Chondrocyte (in vitro differentiated cells): ENCODE data around the gene C1orf116. TPM values are rescaled to one million over a fixed set of nuclear protein-coding genes. Genes with fewer than 3 reads are reported as not detected.

Source experiments
- DNase-seq: peaks from one replicate; pipeline ENCODE4 v3.0.0; 2021; ENCODE audit warnings: mixed read lengths, low spot score
- H3K27ac Mint-ChIP-seq: one replicate; pipeline ENCODE4 v1.8.0; 2021; ENCODE audit warnings: mild to moderate bottlenecking, moderate library complexity, mixed read lengths; ENCODE audit not compliant: unreplicated experiment
- H3K27me3 Mint-ChIP-seq: 2 replicates; pipeline ENCODE4 v1.8.0; 2021; ENCODE audit warnings: low read depth, mixed read lengths
- H3K36me3 Mint-ChIP-seq: 2 replicates; pipeline ENCODE4 v1.8.0; 2021; ENCODE audit warnings: low read depth, mixed read lengths
- H3K4me1 Mint-ChIP-seq: 2 replicates; pipeline ENCODE4 v1.8.0; 2021; ENCODE audit warnings: low read depth, mild to moderate bottlenecking, mixed read lengths
- H3K4me3 Mint-ChIP-seq: one replicate; pipeline ENCODE4 v1.8.0; 2021; ENCODE audit warnings: mild to moderate bottlenecking, moderate library complexity, mixed read lengths; ENCODE audit not compliant: unreplicated experiment
- H3K9me3 Mint-ChIP-seq: 2 replicates; pipeline ENCODE4 v1.8.0; 2021; ENCODE audit warnings: low read depth, mixed read lengths
- total RNA-seq: library from RNA; stranded (reverse); gene quantifications from 3 replicates; pipeline ENCODE4 v1.2.1, GENCODE V29; 2021
- TF ChIP-seq, protein P1 (sequence below): fragments of 200-600 bp; sonication (generic); IDR thresholded peaks from 2 replicates; pipeline ENCODE4 v1.5.0; 2021; ENCODE audit warnings: antibody characterized with exemption, mild to moderate bottlenecking, moderate library complexity

The C1orf116 gene
- total RNA-seq, 1 donor from 2014 or later = 0.07 TPM

DNA sequence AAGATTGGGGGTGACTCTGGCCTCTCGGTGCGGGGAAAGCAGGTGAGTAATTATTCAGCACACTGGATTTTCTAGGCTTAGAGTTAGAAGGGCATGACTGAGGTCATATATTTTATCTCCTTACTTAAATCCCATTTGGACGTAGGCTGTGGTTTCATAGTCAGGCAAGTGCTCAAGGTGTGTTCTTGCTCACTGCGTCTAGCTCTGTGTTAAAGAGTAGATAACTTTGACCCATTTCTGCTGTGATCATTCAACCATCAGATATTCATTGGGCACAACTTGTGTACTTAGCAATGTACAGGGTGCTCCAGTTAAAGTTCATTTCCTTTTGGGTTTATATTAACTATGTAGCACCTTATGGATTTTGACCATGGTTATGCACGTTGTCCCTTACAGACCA is 35.1 kb upstream of the C1orf116 start:
- peaks cover 46% of the 10 kb centered on the region for H3K36me3 Mint-ChIP-seq
- no peak for DNase-seq
- H3K27ac Mint-ChIP-seq = no peak overlapping the region
- no peak overlapping the region for H3K4me3 Mint-ChIP-seq
- H3K4me1 Mint-ChIP-seq = no peaks in the 10 kb centered on the region
- H3K27me3 Mint-ChIP-seq = no peaks in the 10 kb centered on the region
- H3K9me3 Mint-ChIP-seq = no peaks in the 10 kb centered on the region
- TF ChIP-seq, protein P1, sequence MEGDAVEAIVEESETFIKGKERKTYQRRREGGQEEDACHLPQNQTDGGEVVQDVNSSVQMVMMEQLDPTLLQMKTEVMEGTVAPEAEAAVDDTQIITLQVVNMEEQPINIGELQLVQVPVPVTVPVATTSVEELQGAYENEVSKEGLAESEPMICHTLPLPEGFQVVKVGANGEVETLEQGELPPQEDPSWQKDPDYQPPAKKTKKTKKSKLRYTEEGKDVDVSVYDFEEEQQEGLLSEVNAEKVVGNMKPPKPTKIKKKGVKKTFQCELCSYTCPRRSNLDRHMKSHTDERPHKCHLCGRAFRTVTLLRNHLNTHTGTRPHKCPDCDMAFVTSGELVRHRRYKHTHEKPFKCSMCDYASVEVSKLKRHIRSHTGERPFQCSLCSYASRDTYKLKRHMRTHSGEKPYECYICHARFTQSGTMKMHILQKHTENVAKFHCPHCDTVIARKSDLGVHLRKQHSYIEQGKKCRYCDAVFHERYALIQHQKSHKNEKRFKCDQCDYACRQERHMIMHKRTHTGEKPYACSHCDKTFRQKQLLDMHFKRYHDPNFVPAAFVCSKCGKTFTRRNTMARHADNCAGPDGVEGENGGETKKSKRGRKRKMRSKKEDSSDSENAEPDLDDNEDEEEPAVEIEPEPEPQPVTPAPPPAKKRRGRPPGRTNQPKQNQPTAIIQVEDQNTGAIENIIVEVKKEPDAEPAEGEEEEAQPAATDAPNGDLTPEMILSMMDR = no peak

GRCh38 chr1:207067185-207067584 is 34.6 kb upstream of the C1orf116 start:
- Mint-ChIP-seq H3K9me3 (no peaks in the 10 kb centered on the region), H3K4me1 (no peaks in the 10 kb centered on the region), H3K27me3 (no peaks in the 10 kb centered on the region), H3K4me3 (no peak overlapping the region), H3K27ac (no peak overlapping the region), H3K36me3 (peaks cover 50% of the 10 kb centered on the region)
- DNase-seq = no peak
- TF ChIP-seq, protein P1 = no peak

- Mint-ChIP-seq H3K4me1 (no peaks in the 10 kb centered on the region), H3K27me3 (no peaks in the 10 kb centered on the region), H3K36me3 (peaks cover 51% of the 10 kb centered on the region), H3K27ac (no peak overlapping the region), H3K9me3 (no peaks in the 10 kb centered on the region), H3K4me3 (no peak overlapping the region)
- DNase-seq = no peak
- TF ChIP-seq, protein P1 = no peak
Observed at GRCh38 chr1:207064561-207064960, 32.0 kb upstream of the C1orf116 start.

DNA sequence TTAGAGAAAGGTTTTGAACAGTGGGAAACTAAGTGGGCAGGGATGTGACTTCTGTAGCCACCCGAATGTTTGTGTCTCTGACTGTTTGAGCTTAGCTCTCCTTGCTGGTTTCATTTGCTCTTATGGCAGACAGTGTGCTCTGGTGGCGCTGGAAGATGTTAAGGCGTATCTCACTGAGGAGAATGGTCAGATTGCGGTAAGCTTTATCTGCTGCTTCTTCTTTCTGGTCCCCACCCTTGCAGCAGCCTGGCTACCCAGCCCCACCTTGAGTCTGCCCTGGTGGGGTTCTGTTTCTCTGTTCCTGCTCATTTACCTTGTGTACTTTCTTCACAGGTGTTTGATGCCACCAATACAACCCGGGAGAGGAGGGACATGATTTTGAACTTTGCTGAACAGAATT is 30.5 kb upstream of the C1orf116 start:
- TF ChIP-seq, protein P1 = no peak
- no peaks in the 10 kb centered on the region for H3K4me1 Mint-ChIP-seq
- no peaks in the 10 kb centered on the region for H3K27me3 Mint-ChIP-seq
- H3K36me3 Mint-ChIP-seq = peaks cover 41% of the 10 kb centered on the region
- H3K9me3 Mint-ChIP-seq = no peaks in the 10 kb centered on the region
- no peak overlapping the region for H3K27ac Mint-ChIP-seq
- H3K4me3 Mint-ChIP-seq = no peak overlapping the region
- no peak for DNase-seq

DNA sequence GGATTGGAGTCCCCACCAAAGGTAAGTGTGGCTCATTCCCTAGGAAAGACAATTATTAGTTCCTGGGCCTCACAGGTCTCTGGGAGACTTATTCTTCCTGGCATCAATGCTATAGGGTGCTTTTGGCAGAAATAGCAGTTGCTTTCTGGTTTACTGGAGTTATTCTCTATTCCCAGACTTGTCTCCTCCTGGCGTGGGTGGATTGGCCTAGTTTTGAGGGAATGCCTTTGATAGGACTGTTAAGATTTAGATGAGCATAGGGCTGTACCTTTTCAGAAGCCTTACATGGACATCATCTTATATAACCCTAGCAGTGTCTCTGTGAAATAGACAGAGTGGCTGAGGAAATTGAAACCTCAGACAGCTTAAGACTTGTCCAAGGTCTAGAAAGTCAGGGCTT is 29.5 kb upstream of the C1orf116 start:
- H3K27ac Mint-ChIP-seq = no peak overlapping the region
- H3K4me1 Mint-ChIP-seq = no peaks in the 10 kb centered on the region
- TF ChIP-seq, protein P1 = no peak
- no peaks in the 10 kb centered on the region for H3K9me3 Mint-ChIP-seq
- H3K36me3 Mint-ChIP-seq = peaks cover 34% of the 10 kb centered on the region
- H3K4me3 Mint-ChIP-seq = no peak overlapping the region
- no peak for DNase-seq
- H3K27me3 Mint-ChIP-seq = no peaks in the 10 kb centered on the region
